A673 (cell line): ENCODE data around the gene KLF16. TPM values are rescaled to one million over a fixed set of nuclear protein-coding genes. Genes with fewer than 3 reads are reported as not detected.

Source experiments
- BruUV-seq: library from RNA; stranded (reverse); fragments of 400-500 nt; replicated peaks from 2 replicates; lab custom pipeline; 2021; lab: Mats Ljungman, UMichigan
- CTCF ChIA-PET: fragments of 300-600 bp; sonication (Branson Sonifier 250); formaldehyde crosslinking; loops from one replicate; lab custom pipeline; 2022; ENCODE audit warnings: antibody characterized with exemption; lab: Charles Lee
- POLR2A ChIA-PET: fragments of 300-600 bp; sonication (Branson Sonifier 250); formaldehyde crosslinking; loops from one replicate; lab custom pipeline; 2022; ENCODE audit warnings: antibody characterized with exemption; ENCODE audit not compliant: low non-redundant PET; lab: Charles Lee
- DNase-seq: peaks from one replicate; pipeline ENCODE4 v3.0.0-alpha.2; 2015; ENCODE audit warnings: low spot score
- H3K27ac ChIP-seq: fragments of 200-600 bp; sonication (generic); 2 replicates; pipeline ENCODE4 v1.5.1; 2016; ENCODE audit warnings: mixed run types, low read depth, mild to moderate bottlenecking, mixed read lengths, antibody characterized with exemption, low read length; ENCODE audit not compliant: poor library complexity, severe bottlenecking
- H3K27me3 ChIP-seq: fragments of 200-600 bp; sonication (generic); replicated peaks from 2 replicates; pipeline ENCODE4 v1.6.1; 2017; ENCODE audit warnings: mixed run types, low read depth, mild to moderate bottlenecking, mixed read lengths, antibody characterized with exemption, low read length; ENCODE audit not compliant: insufficient read depth, poor library complexity
- H3K36me3 ChIP-seq: fragments of 200-600 bp; sonication (generic); 2 replicates; pipeline ENCODE4 v1.6.1; 2016; ENCODE audit warnings: mixed run types, mild to moderate bottlenecking, mixed read lengths, antibody characterized with exemption, low read length; ENCODE audit not compliant: insufficient read depth, poor library complexity, severe bottlenecking
- H3K4me1 ChIP-seq: fragments of 200-600 bp; sonication (generic); 2 replicates; pipeline ENCODE4 v1.6.1; 2017; ENCODE audit warnings: mixed run types, mild to moderate bottlenecking, mixed read lengths, antibody characterized with exemption, low read length; ENCODE audit not compliant: insufficient read depth, poor library complexity, severe bottlenecking
- H3K4me3 ChIP-seq: fragments of 200-600 bp; sonication (generic); 2 replicates; pipeline ENCODE4 v1.5.1; 2016; ENCODE audit warnings: low read depth, mixed run types, mild to moderate bottlenecking, mixed read lengths, low read length; ENCODE audit not compliant: poor library complexity, severe bottlenecking
- H3K9me3 ChIP-seq: fragments of 200-600 bp; sonication (generic); 2 replicates; pipeline ENCODE4 v1.6.1; 2016; ENCODE audit warnings: mixed run types, low read depth, mild to moderate bottlenecking, mixed read lengths, antibody characterized with exemption, low read length; ENCODE audit not compliant: poor library complexity, severe bottlenecking
- CTCF ChIP-seq: fragments of 300-800, 200-600 bp; sonication (generic); conservative IDR thresholded peaks from 2 replicates; pipeline ENCODE4 v1.5.1; 2017; ENCODE audit warnings: low read depth, mild to moderate bottlenecking, antibody characterized with exemption, low read length, moderate library complexity, mixed read lengths
- EZH2 ChIP-seq: fragments of 200-600 bp; sonication (generic); IDR thresholded peaks from 2 replicates; pipeline ENCODE4 v1.6.1; 2017; ENCODE audit warnings: borderline replicate concordance, low read depth, mild to moderate bottlenecking, mixed read lengths, antibody characterized with exemption, low read length; ENCODE audit not compliant: poor library complexity, severe bottlenecking
- intact Hi-C: fragments of 100-400 bp; cut with micrococcal nuclease; formaldehyde crosslinking; loops from one replicate; pipeline ENCODE4 v1.10.0; 2022; ENCODE audit not compliant: unreplicated experiment
- total RNA-seq: library from RNA; stranded (reverse); gene quantifications from 2 replicates; pipeline ENCODE4 v1.2.3, GENCODE V29; 2021

Gene KLF16
- total RNA-seq, 1 experiment from 2014 or later = 46.8 TPM

GRCh38 chr19:1847348-1847683, 16.1 kb downstream of the KLF16 start:
- TSS peak; percentile 44 for BruUV-seq
- TF ChIP-seq CTCF = no peak
- no peak for TF ChIP-seq EZH2
- H3K4me3 ChIP-seq = peak overlapping the region; percentile 99
- CTCF ChIA-PET = no interaction called here
- no peak for DNase-seq
- H3K27me3 ChIP-seq = no peaks in the 10 kb centered on the region
- peak overlapping the region; percentile 100 for H3K27ac ChIP-seq
- peaks cover 24% of the 10 kb centered on the region for H3K4me1 ChIP-seq
- H3K9me3 ChIP-seq = no peaks in the 10 kb centered on the region
- peaks cover 3% of the 10 kb centered on the region for H3K36me3 ChIP-seq
- POLR2A ChIA-PET = interaction anchor here (0.6 kb wide), 1 partner anchor 8 kb away, joined by 4 read pairs; no protein-coding TSS in a partner anchor
- intact Hi-C loops = loop anchor here (5.0 kb wide), 1 partner anchor 175 kb away; no protein-coding TSS in a partner anchor

- Histone ChIP-seq H3K27me3 (no peaks in the 10 kb centered on the region), H3K4me1 (peaks cover 17% of the 10 kb centered on the region), H3K27ac (peak overlapping the region; percentile 100), H3K9me3 (no peaks in the 10 kb centered on the region), H3K36me3 (peaks cover 3% of the 10 kb centered on the region), H3K4me3 (peak overlapping the region; percentile 99)
- no peak for DNase-seq
- CTCF ChIA-PET = interaction anchor here (0.6 kb wide), 1 partner anchor 1581 kb away, joined by 3 read pairs; no protein-coding TSS in a partner anchor
- TF ChIP-seq CTCF = no peak
- POLR2A ChIA-PET = interaction anchor here (0.6 kb wide), 1 partner anchor 7 kb away, joined by 4 read pairs; no protein-coding TSS in a partner anchor
- no TSS peak for BruUV-seq
- intact Hi-C loops = loop anchor here (5.0 kb wide), 1 partner anchor 174 kb away; no protein-coding TSS in a partner anchor
These were observed 16.7 kb downstream of the KLF16 start for GRCh38 chr19:1846517-1847204.

- ChIA-PET POLR2A (no interaction called here), CTCF (no interaction called here)
- H3K9me3 ChIP-seq = no peaks in the 10 kb centered on the region
- no peak overlapping the region for H3K27ac ChIP-seq
- no TSS peak for BruUV-seq
- no peak for DNase-seq
- no peaks in the 10 kb centered on the region for H3K27me3 ChIP-seq
- H3K4me1 ChIP-seq = peaks cover 13% of the 10 kb centered on the region
- intact Hi-C loops = loop anchor here (5.0 kb wide), 1 partner anchor 173 kb away; no protein-coding TSS in a partner anchor
- no peak overlapping the region for H3K4me3 ChIP-seq
- TF ChIP-seq CTCF (no peak), EZH2 (no peak)
- peaks cover 3% of the 10 kb centered on the region for H3K36me3 ChIP-seq
These were observed 17.7 kb downstream of the KLF16 start for GRCh38 chr19:1845642-1846041.
